Measurements from ENCODE around the gene TRDN. TPM values are rescaled to one million over a fixed set of nuclear protein-coding genes. Genes with fewer than 3 reads are reported as not detected.

TRDN gene
- total RNA-seq, 4 donors from 2014 or later = not detected

DNA sequence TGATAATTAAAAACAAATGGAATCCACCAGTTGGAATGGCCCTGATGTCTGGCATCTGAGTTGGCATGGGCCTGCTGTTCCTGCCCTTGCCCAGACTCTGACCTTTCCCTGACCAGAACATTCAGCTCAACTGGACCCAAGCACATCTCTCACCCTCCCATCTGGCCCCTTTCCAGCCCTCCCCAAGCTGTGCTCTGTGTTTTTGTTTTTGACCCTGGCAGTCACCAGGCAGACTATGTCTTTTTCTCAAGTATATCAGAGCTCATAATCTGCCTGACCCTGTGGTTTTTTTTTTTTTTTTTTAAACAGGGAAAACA, 117.6 kb downstream of the TRDN start:
- no peak for DNase-seq

DNA sequence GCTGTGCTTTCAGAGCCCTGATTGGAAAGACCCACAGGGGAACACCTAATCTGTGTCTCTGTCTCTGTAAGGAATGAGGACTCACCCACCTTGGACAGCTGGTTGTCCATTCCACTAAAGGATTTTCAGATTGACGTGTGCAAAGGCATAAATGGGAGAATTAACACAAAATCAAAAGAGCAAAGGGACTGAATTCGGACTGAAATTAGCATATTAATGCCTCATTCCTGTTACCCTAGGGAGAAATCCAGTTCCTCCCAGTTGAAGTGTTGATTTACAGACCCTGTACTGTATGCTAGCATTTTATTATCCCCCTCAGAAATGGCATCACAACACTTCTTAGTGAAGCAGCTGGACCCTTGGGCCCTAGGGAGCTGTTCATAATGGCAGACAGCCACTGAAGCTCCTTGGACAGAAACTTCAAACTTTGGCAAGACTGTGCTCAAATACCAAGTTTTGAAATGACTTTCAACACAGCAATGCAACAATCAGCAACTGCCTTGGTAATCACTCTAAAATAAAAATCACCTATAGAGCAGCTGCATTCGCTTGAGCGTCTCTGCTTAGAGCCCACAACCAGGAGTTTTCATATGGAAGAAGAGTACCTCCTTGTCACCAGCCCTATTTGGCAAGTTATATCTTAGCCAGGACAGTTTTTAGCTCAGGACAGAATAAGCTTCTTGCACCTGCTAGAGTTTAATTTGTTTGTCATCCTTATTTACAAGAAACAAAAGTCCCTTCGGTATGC, 118.1 kb downstream of the TRDN start:
- WGBS, 2 donors = 77 to 87% methylated on average over 5 of the region's 5 CpGs
- intact Hi-C loops (cut with DNase I) = no loop called here
- no peak overlapping the region for H3K4me3 ChIP-seq (replicated peaks in 1 of 3)
- H3K9me3 ChIP-seq = no peaks in the 10 kb centered on the region
- H3K27ac ChIP-seq = no peak overlapping the region
- no peaks in the 10 kb centered on the region for H3K36me3 ChIP-seq
- no peaks in the 10 kb centered on the region for H3K27me3 ChIP-seq
- DNase-seq = no peak
- H3K4me1 ChIP-seq = no peaks in the 10 kb centered on the region
- TF ChIP-seq, protein P1, sequence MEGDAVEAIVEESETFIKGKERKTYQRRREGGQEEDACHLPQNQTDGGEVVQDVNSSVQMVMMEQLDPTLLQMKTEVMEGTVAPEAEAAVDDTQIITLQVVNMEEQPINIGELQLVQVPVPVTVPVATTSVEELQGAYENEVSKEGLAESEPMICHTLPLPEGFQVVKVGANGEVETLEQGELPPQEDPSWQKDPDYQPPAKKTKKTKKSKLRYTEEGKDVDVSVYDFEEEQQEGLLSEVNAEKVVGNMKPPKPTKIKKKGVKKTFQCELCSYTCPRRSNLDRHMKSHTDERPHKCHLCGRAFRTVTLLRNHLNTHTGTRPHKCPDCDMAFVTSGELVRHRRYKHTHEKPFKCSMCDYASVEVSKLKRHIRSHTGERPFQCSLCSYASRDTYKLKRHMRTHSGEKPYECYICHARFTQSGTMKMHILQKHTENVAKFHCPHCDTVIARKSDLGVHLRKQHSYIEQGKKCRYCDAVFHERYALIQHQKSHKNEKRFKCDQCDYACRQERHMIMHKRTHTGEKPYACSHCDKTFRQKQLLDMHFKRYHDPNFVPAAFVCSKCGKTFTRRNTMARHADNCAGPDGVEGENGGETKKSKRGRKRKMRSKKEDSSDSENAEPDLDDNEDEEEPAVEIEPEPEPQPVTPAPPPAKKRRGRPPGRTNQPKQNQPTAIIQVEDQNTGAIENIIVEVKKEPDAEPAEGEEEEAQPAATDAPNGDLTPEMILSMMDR (IDR thresholded peaks at IDR 0.05) = no peak
- TF ChIP-seq POLR2A (IDR thresholded peaks at IDR 0.05) = no peak

More for the DNA sequence above, 117.6 kb downstream of the TRDN start:
- no peak overlapping the region for H3K4me3 ChIP-seq (replicated peaks in 1 of 3)
- H3K9me3 ChIP-seq = no peaks in the 10 kb centered on the region
- intact Hi-C loops (cut with DNase I) = no loop called here
- no peak for TF ChIP-seq POLR2A (IDR thresholded peaks at IDR 0.05)
- TF ChIP-seq, protein P1 (IDR thresholded peaks at IDR 0.05) = no peak
- H3K4me1 ChIP-seq = no peaks in the 10 kb centered on the region
- H3K36me3 ChIP-seq = no peaks in the 10 kb centered on the region
- no peaks in the 10 kb centered on the region for H3K27me3 ChIP-seq
- no peak overlapping the region for H3K27ac ChIP-seq

GRCh38 chr6:123515715-123516114, 121.0 kb downstream of the TRDN start:
- H3K4me1 ChIP-seq = no peaks in the 10 kb centered on the region
- TF ChIP-seq POLR2A (IDR thresholded peaks at IDR 0.05) = no peak
- TF ChIP-seq, protein P1 (IDR thresholded peaks at IDR 0.05) = no peak
- DNase-seq = no peak
- H3K27me3 ChIP-seq = no peaks in the 10 kb centered on the region
- H3K27ac ChIP-seq = no peak overlapping the region
- H3K4me3 ChIP-seq (replicated peaks in 1 of 3) = no peak overlapping the region
- H3K9me3 ChIP-seq = no peaks in the 10 kb centered on the region
- 74 to 83% methylated on average over 2 of the region's 2 CpGs for WGBS, 2 donors
- intact Hi-C loops (cut with DNase I) = no loop called here
- no peaks in the 10 kb centered on the region for H3K36me3 ChIP-seq

DNA sequence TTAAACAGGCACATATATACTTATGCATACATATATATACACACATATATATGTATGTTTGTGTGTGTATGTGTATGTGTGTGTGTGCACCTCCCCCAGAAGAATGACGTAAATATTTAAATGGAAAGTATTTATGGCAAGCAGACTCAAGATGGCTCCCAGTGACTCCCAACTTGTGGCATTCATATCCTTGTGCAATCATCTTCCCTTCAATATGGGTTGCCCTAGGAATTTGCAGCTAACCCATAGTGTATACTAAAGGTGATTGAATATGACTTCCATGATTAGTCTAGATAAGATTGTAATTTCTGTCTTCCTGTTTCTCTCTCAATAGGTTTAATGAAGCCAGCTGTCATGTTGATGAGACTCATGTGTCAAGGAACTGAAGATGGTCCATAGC, 127.6 kb downstream of the TRDN start:
- Histone ChIP-seq H3K36me3 (no peaks in the 10 kb centered on the region), H3K4me1 (no peaks in the 10 kb centered on the region), H3K27me3 (no peaks in the 10 kb centered on the region), H3K4me3 (replicated peaks in 1 of 3) (no peak overlapping the region), H3K9me3 (no peaks in the 10 kb centered on the region), H3K27ac (no peak overlapping the region)
- WGBS, 2 donors = 0 to 33% methylated on average over 1 of the region's 1 CpG
- DNase-seq = no peak
- intact Hi-C loops (cut with DNase I) = no loop called here
- TF ChIP-seq POLR2A (IDR thresholded peaks at IDR 0.05) = no peak
- TF ChIP-seq, protein P1 (IDR thresholded peaks at IDR 0.05) = no peak

- intact Hi-C loops (cut with DNase I) = no loop called here
- no peaks in the 10 kb centered on the region for H3K9me3 ChIP-seq
- TF ChIP-seq, protein P1 (IDR thresholded peaks at IDR 0.05) = no peak
- no peak for TF ChIP-seq POLR2A (IDR thresholded peaks at IDR 0.05)
- H3K36me3 ChIP-seq = no peaks in the 10 kb centered on the region
- no peaks in the 10 kb centered on the region for H3K27me3 ChIP-seq
- H3K4me3 ChIP-seq (replicated peaks in 1 of 3) = no peak overlapping the region
- DNase-seq = no peak
- H3K4me1 ChIP-seq = no peaks in the 10 kb centered on the region
- H3K27ac ChIP-seq = no peak overlapping the region
- 47 to 74% methylated on average over 2 of the region's 2 CpGs for WGBS, 2 donors
These were observed 128.5 kb downstream of the TRDN start for GRCh38 chr6:123508290-123508689.
